ENCODE results near the gene FKBP4.
A peak's percentile ranks its signal among the peaks of the same experiment; 100 is the strongest.

The FKBP4 gene

DNA sequence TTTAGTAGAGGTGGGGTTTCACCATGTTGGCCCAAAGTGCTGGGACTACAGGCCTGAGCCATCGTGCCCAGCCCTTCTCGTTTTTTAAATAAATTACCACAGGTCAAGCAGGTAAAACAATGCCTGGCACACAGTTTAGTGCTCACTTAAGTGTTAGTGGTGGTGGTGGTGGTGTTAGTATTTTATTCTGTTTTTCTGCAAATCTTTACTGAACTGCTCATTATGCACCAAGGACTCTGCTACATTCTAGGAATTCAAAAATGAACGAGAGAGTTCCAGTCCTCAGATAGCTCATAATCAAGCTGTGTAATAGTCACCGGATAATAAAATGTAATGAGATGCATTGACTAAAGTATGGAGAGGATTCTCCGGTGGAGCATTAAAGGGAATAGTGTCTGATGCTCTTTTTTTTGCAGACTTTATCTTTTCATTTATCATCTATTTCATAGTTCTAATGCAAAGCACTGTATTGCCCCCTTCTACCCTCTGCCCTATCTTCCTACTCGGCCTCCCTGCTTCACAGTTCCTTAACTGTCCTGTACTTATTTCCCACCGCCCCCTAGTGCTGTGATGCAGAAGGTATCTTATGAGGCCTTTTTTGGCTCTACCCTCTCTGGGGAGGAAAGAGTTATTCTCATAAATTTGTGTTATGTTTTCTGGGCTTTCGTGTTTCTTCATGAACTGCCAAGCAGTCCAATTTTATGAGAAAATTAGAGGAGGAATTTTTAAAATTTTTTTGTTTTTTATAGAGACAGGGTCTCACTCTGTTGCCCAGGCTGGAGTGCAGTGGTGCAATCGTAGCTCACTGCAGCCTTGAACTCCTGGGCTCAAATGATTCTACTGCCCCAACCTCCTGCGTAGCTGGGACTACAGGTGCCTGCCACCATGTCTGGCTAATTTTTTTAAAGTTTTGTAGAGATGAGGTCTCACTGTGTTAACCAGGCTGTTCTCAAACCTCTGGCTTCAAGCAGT lies 18.7 kb downstream of the FKBP4 start:
- DNase-seq: peak; percentile 34 to 50

DNA sequence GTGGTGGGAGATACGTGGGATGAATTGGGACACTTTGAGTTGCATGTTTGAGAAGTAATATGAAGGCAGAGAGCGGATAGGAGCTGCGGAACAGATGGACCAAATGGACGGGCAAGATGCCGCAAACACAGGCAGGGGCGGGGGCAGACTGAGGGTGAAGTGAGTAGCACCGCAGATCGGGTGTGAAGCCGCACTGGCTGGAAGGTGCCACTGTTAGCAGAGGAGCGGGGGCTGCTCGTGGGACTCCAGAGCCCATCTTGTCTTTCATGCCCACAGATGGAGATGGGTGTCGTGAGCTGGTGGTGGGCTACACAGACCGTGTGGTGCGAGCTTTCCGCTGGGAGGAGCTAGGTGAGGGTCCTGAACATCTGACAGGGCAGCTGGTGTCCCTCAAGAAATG lies 25.0 kb downstream of the FKBP4 start:
- DNase-seq: no peak

DNA sequence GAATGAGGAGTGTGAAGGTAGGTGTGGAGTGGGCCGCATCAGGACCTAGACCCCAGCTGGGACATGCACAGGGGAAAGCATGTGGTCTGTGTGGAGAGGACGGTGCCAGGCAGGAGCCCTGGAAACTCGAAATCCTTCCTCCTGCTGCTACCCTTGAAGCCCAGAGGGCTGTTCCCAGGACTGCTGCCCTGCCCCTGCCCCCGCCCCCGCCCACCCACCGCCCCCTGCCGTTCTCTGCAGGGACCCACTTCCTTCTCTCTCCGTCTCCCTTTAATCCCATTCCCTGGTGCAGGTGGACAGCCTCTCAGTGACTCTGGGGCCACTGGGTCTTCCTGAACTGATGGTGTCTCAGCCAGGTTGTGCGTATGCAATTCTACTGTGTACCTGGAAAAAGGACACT lies 25.7 kb downstream of the FKBP4 start:
- no peak for DNase-seq

DNA sequence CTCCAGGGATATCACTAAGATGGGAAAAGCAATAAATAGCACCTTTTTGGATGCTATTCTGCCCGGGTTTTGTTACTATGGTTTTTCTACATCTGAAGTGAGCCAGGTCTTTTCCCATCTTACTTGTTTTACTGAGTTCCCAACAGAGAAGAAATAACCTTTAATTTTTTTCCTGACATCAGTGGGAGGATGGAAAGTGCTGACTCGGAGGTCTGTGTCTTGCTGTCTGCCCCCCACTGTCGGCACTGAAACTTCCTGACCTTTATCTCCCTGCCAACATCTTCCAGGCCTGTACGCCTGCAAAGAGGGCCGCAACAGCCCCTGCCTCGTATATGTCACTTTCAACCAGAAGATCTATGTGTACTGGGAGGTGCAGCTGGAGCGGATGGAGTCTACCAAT lies 28.7 kb downstream of the FKBP4 start:
- DNase-seq: no peak

GRCh38 chr12:2824541-2824940 lies 29.8 kb downstream of the FKBP4 start:
- DNase-seq: no peak

- DNase-seq: no peak
These were observed 30.4 kb downstream of the FKBP4 start for GRCh38 chr12:2825132-2825531.

DNA sequence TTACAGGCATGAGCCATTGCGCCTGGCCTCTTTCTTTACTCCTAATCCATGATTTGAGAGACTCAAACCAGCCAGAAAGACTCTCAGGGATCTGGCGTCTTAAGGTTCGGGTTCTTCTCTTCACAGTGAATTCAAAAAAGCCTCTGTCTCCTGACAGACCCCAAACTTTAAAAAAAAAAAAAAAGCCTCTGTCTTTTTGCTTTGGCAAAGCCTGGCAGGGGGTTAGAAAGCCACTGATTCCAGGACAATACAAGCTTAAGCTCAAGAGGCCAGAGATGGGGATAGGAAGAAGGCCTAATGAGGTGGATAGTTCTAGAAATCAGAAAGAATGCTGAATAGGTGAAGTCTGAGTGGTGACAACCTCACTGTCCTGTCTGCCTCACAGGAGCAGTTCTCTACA lies 31.3 kb downstream of the FKBP4 start:
- DNase-seq: no peak

- DNase-seq: no peak
These were observed 32.1 kb downstream of the FKBP4 start for GRCh38 chr12:2826721-2827515.

GRCh38 chr12:2829275-2829674 lies 34.5 kb downstream of the FKBP4 start:
- no peak for DNase-seq

GRCh38 chr12:2832550-2833127 lies 37.9 kb downstream of the FKBP4 start:
- DNase-seq: no peak

- no peak for DNase-seq
These were observed 38.6 kb downstream of the FKBP4 start for GRCh38 chr12:2833327-2833726.

DNA sequence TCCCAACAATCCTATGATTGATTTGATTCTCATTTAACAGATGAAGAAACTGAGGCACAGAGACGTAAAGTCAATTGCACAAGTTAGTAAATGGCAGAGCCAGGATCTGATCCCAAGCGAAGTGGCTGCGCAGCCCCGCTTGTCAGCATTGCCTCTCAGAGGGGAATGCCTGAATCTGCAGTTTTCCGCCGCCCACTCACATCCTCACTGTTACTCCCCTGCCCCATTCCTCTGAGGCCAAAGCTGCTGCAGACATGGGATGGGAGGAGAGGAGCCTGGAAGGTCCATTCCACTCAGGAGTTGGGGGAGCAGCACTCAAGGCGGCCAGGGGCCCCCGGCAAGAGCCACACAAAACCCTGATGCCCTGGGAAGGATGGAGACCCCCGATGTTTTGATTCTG lies 39.0 kb downstream of the FKBP4 start:
- DNase-seq: no peak

DNA sequence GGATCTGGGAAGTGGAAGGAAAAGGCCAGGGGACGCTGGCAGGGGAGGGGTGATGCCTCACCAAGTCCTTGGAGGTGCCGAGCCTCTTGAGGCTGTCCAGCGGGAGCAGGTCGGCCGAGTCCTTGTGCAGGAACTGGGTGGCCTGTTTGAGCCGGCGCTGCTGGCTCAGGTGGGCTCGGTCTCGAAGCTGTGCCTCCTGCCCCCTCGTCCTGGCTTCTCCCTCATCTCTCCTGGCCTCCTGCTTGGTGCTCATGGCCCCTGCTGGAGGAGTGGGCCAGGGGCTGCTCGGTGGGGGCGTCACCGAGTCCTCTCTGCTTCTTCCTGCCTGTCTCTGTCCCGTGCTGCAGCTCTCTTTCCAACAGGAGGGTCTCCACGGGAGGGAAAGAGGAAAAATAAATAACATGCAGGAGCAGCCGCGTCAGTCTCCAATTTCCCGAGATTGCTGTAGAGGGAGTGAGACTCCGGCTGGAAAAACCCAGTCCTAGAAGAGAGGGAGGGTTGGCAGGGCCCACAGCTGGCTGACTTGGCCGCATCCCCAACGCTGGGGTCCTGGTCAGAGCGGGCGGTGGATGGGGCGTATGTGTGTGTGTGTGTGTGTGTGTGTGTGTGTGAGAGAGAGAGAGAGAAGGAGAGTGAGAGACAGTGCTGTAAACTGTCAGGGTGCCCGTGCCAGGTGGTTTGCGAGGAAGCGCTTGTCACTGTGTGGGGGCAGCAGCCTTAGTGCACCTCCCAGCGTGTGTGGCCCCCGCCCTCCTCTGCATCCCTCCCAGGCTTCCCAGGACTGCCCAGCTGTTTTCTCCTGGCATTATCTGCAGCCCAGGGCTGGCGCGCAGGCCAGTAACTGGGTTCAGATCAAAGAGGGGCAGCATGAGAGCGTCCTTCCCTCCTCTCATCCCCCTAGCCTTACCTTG lies 40.1 kb downstream of the FKBP4 start, which contains the start of gene NRIP2:
Gene NRIP2, minus strand, starts transcription at position 455 of the 911 bp plus-strand sequence. Its CDS starts 52 bp downstream, at position 403.
- no peak for DNase-seq

GRCh38 chr12:2835691-2836403 lies 41.1 kb downstream of the FKBP4 start:
- DNase-seq: no peak

GRCh38 chr12:2836574-2836973 lies 41.8 kb downstream of the FKBP4 start:
- DNase-seq: no peak

DNA sequence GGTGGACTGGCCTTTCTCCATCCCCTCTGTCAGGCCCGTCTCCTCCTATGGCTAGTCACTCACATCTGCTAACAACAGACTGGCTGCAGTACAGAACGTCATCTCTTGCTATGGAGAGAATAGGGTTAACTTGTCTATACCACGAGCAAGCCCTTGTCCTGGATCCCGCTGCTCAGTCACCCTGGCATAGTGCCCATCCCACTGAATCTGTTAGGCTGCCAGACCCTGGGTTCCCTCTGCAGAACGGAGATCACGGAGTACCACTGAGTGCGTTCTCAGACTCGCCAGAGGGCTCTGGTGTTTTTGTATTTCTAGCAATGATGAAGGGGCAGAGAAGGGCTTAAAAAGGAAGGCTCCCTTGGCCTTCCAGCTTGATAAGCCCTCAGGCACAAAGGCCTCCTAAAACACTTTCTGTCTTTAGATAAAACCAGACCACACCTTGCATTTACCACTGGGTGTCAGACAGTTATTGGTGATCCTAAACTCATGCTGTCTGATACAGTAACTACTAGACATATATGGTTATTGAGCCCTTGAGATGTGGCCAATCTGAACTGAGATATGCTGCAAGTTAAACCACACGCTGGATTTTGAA lies 46.4 kb downstream of the FKBP4 start:
- DNase-seq: no peak

DNA sequence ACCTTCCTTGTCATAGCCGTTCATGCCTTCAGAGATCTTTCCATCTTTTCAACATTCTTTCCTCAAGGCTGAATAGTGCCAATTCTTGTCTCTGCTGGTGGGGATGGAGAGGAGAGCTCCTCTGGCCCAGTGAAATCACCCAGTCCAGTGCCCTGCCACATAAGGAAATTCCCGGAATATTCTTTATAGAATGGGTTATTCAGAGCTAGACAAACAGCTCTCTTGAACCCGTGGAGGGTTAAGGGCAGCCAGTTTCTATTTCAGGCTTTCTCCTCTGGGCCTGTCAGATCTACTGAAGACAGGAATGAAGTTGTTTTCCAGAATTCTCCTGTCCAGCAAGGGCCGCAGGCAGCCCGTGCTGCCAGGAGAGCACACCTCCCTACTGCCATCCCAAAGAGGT lies 48.2 kb downstream of the FKBP4 start:
- DNase-seq: no peak

GRCh38 chr12:2844786-2845185 lies 50.0 kb downstream of the FKBP4 start:
- no peak for DNase-seq

DNA sequence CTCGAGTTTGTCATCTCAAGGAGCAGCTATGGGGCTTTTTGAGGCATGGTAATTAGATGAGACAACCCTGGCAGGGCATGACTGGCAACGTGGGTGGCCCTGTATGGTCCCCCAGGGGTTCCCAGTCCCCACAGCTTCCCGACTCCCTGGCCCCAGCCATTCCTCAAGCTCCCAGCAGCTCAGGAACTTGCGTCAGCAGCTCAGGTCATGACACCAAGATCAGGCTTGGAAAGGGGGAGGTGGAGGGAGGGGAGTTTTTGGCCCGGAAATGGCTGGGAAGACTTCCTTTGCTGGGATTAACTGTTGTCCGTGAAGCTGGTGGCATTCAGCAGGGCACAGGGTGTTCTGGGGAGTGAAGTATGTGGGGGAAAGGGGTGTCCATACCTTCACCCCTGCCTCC lies 50.5 kb downstream of the FKBP4 start:
- DNase-seq: no peak

DNA sequence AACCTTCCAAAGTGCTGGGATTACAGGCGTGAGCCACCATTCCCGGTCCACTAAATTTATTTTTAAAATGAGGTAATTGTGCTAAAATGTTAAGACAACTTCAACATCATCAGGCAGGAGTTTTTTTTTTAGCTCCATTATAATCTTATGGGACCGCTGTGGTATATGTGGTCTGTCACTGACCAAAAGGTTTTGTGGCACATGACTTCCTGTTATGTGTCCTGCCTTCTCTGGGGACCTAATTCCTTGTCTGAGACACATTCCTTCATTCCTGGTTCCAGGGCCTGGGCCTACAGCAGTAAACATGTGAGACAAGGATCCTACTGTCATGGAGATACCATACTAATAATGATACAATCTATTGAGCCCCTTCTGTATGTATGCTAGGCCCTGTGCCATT lies 57.2 kb downstream of the FKBP4 start:
- no peak for DNase-seq

- DNase-seq: peak; percentile 45 to 62
These were observed 58.9 kb downstream of the FKBP4 start for GRCh38 chr12:2853626-2854025.

All from stimulated activated CD4-positive, alpha-beta T cell treated with anti-CD3 and anti-CD28 coated beads, Interleukin-2, amount 100 ng/mL, for 48 hours (primary cell).